ENCODE measurements around the gene USP16.

Gene USP16

DNA sequence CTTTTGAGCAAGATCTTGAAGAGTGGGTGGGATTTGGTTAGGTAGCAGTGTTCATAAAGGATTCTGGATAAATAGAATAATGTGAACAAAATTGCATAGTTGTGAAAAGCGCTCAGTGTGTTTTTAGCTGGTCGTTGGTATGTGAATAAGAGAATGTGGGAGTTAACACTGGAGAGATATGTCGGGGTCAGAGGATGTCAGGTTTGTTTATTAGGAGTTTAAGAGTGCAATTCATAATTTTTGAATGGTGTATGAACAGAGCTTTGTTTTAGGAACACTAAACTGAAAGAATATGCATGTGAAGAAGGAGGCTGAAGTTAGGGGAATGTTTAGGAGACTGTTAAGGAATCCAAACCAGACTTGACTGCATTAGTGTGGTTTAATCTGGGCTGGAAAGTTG is 9.4 kb downstream of the USP16 start:
- no peak for DNase-seq

DNA sequence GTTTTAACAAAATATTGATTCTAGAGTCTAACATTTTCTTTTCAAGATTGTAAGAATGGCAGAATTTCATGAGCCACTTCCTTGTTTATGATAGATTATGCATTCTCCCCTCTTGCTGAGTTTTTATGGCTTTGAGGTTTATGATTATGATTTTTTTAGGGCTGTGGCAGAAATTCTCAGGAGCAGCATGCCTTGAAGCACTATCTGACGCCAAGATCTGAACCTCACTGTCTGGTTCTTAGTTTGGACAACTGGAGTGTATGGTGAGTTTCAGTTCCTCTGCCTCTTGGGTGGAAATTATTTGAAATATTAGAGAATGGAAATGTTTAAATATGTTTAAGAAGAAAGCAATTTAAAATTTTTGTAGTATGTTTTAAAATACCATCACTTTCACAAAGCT is 10.2 kb downstream of the USP16 start:
- no peak for DNase-seq

DNA sequence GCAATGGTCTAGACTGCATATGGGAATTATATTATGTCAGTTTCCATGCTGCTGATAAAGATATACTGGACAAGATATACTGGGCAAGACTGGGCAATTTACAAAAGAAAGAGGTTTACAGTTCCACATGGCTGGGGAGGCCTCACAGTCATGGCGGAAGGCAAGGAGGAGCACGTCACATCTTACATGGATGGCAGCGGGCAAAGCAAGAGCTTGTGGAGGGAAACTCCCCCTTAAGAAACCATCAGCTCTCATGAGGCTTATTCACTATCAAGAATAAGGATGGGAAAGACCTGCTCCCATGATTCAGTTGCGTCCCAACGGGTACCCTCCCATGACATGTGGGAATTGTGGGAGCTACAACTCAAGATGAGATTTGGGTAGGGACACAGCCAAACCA is 27.8 kb downstream of the USP16 start:
- no peak for DNase-seq

DNA sequence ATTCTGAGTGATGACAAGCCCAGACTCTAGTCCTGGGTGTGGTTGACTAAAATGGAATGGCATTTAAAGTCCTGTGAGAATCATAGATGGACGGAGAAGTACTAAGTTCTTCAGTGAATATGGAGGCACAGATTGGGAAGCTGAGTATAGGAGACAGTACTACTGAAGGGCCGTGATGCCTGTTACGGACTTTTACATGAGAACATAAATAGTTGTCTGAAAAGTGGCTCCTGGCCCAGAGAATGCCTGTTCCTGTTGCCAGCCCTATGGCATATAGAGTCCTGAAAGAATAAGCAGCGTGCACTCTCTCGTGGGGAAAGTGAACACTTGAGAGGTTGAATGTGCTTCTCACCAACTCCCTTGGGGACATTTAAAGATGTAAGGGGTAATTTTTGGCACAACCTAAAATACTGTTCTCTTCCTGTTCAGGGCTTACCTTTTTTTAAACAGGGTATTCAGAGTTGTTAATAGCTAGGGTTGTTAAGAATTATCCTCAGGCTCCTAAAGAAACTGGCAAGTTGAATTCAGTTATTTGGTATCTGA is 28.6 kb downstream of the USP16 start:
- no peak for DNase-seq

DNA sequence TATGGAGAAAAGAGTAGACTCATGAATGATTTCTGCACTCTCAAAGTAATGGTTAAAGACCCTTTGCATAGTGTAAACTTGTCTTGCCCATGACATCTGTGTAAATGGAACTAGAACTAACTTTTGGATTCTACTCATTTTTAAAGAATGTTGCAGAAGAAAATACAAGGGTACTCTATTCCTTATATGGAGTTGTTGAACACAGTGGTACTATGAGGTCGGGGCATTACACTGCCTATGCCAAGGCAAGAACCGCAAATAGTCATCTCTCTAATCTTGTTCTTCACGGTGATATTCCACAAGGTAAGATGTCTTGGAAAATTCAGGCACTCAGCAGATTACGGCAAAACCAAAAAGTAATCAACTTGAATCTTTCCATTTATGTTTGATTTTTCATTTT is 29.2 kb downstream of the USP16 start:
- DNase-seq: no peak

DNA sequence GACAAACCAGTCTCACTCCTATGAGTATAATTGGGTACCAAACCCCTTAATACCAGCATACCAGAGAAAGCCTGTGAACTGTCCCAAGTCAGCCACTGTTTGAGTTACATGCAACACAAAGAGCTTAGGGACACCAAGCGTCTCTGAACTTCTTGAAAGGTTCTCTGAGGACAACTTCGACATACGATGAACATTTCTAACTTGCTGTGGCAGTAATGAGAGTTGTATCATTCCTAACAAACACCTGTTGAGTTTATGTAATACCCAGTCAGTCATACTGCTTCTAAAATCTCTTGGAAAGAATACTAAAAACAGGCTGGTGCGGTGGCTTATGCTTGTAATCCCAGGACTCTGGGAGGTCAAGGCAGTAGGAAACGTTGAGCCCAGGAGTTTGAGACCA is 30.6 kb downstream of the USP16 start:
- no peak for DNase-seq

DNA sequence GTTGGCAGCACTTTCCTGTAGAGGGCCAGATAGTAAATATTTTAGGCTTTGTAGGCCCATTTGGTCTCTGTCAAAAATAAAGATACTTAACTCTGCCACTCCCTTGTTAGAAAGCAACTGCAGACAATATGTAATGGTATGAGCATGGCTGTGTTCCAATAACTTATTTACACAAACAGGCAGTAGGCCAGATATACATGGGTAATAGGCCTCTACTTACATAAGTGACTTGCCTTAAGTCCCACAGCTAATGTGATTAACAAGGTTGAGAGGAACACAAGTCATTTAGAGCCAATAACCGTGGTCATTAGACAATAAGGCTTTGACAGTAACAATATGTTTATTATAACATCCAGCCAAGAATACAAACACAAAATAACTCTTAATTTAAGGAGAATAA is 31.5 kb downstream of the USP16 start:
- DNase-seq: no peak

DNA sequence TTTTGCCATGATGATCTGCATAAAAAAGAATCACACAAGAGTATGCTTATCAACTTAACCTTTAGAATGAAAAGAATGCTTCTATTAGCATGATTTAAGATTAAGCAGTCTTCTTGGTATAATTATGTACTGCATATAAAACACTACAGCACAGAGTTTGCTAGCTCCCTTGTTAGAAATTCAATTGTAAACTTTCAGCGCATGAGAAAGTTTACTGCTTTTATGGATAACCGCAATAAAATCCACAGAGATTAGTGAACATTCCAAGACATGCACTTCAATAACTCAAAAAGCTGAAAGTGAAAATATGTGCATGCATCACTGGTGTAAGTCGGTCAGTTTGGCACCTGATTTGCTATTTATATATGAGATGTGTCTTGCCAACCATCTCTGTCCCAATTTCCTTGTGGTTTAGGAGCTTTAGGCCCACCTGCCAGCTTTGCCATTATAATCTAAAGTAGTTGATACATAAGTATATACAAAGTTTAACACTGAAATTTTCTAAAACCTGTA is 32.1 kb downstream of the USP16 start:
- DNase-seq: no peak

DNA sequence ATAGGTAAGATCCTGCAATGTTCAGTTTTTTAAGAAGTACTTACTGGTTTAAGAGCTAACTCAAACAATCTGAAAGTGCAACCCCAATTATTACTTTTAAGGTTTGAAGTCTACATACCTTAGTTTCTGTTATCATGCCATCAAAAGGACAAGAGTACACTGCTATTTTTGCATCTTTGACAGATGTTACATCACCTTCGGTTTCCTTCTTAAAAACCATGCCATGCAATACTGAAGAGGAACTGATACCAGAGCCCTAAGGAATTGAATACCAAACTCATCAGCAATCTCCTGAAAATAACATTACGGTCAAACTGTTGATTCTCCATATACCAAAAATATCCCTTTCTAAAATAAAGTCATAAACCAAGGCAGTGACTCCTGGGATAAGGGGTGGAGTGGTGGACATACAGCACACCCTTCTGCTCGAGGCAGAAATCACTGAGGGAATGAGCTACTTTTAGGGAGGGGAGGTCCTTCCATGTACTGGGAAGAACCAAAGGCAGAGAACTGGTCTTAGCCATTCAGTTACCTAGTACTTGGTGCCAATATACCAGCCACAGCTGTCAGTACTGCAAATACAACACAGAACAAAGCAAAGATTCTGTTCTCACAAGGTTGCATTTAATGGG is 40.5 kb downstream of the USP16 start:
- DNase-seq: no peak

DNA sequence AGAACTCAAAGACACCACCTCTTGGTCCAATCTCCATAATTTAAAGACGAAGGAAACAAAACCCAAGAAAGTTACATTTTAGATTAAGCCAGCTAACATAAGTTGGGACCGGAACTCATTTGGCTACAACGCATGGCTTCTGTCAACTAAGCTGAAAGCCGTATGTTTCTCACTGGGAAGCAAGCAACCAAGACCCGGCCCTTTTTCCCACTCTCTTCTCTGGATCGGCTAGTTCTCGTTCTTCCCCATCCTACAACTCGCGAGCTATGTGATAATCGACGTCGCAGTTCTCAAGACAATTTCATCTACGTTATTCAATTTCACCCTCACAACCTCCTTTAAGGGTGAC is 48.4 kb downstream of the USP16 start:
- DNase-seq: peak; percentile 64

DNA sequence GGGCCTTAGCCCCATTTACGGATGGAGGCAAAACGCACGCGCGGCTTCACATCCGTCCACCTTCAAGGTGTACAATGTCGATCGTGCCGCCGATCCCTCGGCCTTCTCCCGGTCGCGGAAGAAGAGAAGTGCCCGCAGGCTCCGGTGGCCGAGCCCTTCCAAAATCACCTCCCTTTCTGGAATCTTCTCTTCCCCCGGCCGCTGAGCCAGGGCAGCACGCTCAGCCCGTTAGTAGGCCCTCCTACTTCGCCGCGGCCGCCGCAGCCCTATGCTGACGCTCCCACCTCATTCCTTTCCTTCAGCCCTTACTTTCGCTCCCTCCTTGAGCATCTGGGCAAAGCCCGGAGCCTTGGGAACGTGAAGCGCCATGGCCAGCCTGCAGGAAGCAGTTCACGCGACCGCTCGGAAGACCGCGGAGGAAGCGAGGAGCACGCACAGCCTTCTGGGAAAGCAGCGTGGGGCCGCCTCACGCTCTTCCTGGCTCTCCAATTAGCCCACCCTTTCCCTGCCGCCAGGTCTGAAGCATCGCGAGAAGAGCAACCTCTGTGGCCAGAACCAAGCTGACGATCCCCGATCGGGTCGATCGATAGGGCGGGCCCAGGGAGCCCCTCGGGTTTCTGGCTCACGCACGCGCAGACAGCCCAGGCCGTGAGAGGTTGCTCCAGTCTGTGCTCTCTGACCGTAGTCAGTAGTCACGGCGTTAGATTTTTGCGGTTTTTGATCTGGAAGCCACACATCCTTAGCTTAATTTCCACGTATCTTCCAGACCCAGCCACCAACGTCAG is 48.9 kb downstream of the USP16 start, which contains the start of gene CCT8:
TSS of gene CCT8 (minus strand) at position 427 of the 785 bp plus-strand sequence. CDS start at position 369, 58 bp downstream.
- peak; percentile 100 for DNase-seq

DNA sequence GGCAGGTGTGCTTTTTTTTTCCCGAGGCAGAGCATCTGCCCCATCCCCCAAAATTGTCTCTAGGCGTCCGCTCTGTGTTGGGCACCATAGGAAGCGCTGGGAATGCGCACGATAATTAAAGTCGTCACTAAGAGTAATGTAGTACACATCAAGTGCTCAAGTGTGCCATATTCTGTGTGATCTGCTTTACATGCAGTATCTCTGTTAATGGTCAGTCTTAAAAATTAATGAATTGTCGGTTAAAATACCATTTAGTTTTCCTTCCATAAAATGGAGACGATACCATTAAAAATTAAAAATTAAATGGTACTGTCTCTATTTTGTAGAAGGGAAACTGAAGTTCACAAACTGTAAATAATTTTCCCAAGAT is 49.5 kb downstream of the USP16 start:
- DNase-seq: no peak

DNA sequence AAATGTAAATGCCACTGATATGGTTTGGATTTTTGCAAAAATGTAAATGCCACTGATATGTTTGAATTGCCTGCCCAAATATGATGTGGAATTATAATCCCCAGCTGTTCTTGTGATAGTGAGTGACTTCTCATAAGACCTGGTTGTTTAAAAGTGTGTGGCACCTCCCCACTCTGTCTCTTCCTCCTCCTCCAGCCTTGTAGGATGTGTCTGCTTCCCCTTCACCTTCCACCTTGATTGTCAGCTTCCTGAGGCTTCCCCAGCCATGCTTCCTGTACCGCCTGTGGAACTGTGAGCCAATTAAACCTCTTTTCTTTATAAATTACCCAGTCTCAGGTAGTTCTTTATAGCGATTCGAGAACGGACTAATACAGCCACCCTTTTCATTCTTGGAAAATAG is 50.3 kb downstream of the USP16 start:
- no peak for DNase-seq

DNA sequence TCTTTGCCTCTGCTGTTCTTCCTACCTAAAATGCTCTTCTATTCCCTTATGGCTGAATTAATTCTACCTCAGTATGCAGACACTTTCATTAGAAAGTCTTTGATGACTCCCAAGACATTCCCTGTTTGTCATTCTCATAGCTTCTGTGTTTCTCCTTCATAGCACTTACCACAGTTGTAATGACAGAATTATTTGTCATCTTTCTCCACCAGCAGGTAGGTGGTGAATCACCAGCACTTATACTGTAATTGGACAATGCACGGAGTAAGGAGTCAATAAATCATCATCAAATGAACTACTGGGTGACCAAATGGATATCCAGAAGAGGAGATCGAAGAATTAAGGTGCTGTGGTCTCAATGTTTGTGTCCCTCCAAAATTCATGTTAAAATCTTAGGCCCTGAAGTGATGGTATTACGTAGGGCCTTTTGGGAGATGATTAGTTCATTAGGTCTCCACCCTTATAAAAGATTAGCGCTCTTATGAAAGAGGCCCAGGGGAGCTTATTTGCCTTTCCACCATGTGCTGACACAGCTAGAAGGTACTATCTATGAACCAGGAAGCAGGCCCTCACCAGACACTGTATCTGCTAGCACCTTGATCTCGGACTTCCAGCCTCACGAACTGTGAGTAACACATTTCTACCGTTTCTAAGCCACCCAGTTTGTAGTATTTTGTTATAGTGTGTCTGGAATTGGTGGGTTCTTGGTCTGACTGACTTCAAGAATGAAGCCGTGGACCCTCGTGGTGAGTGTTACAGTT is 51.4 kb downstream of the USP16 start:
- peak; percentile 43 for DNase-seq

DNA sequence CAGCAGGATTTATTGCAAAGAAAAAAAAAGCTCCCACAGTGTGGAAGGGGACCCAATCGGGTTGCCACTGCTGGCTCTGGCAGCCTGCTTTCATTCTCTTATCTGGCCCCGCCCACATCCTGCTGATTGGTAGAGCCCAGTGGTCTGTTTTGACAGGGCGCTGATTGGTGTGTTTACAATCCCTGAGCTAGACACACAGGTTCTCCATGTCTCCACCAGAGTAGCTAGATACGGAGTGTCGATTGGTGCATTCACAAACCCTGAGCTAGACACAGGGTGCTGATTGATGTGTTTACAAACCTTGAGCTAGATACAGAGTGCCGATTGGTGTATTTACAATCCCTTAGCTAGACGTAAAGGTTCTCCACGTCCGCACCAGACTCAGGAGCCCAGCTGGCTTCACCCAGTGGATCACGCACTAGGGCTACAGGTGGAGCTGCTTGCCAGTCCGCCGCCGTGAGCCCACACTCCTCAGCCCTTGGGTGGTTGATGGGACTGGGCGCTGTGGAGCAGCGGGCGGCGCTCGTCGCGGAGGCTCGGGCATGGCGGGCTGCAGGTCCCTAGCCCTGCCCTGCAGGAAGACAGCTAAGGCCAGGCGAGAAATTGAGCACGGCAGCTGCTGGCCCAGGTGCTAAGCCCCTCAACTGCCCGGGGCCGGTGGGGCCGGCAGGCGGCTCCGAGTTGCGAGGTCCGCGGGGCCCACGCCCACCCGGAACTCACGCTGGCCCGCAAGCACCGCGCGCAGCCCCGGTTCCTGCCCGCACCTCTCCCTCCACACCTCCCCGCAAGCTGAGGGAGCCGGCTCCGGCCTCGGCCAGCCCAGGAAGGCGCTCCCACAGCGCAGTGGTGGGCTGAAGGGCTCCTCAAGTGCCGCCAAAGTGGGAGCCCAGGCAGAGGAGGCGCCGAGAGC is 52.5 kb downstream of the USP16 start:
- DNase-seq: peak; percentile 72

DNA sequence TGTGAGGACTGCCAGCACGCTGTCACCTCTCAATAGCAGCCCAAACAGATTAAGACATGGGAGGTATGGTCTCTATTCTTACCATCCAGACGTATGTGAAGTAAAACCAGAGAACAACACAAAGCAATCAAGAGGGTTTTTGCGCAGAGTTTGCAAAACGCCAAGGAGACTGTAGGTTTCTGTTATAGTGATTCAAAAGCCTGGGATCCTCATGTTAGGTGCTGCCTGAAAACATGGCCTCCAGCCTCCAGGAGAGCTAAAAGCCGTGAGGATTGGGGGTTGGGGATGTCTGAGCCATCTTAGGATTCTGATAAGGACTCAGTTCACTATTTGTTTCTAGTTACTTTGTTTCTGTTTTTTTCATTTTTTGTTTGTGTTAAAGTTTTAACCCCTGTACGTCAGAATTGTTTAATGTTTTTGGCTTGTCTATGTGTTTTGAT is 53.2 kb downstream of the USP16 start:
- peak; percentile 78 for DNase-seq

DNA sequence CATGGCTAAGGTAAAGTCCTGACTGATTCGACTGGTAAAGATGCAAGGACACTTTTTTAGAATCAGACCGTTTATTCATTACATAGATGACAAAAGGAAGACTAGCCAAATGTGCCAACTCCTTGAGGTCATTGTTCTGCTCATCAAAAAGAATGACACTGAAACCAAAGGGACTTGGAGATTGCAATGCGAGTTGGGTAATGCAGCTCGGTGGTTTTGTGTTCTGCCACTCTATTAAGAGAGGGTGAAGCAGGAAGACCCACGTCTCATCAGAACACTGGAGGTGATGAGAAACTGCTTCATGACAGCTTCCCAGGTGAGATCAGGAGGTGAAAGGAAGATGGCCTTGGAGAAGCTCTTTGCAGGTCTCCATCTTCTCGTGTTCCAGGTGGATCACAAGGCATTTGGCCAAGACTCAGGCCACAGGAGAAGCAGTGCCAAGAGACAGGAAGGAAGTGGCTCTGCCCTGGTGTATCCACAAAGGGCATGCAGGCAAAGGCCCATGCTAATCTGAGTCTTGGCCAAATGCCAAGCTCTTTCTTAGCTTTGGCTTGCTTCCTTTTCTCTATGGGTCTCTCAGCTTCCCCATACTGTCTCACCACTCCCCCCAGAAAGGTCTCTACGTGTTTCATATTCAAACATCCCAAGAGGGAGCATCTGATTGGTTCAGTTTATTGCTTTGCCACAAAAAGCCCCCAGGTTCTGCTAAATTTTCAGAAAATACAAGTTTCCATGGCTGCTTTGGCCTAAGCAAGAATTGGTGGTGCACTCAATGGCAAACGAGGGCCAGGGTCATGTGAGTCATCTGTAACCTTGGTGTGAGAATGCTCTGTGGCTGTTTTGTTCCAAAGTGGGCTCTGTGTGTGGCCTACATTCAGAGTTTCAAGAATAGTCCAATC is 54.6 kb downstream of the USP16 start:
- DNase-seq: peak; percentile 89

DNA sequence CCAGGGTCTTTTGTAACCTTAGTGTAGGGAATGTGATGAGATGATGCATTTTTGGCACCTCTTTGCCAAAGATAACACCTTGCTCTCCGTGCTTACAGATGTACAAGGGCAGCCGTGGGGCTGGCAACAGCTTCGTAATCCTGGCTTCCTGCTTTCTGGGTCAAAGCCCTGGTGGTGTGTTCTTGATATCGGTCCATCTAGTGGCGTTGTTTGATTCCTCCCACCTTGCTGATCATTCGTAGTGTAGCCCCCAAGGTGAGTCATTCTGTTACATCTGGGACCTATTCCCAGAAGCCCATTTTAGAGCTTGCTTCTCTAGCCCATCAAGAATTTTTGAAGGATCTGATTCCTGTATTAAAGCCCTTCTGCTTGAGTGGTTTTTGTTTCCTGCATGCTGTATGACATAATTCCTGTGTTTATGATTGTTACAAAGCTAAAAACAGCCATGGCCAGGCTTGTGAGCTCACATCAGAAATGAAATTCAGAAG is 56.0 kb downstream of the USP16 start:
- no peak for DNase-seq

DNA sequence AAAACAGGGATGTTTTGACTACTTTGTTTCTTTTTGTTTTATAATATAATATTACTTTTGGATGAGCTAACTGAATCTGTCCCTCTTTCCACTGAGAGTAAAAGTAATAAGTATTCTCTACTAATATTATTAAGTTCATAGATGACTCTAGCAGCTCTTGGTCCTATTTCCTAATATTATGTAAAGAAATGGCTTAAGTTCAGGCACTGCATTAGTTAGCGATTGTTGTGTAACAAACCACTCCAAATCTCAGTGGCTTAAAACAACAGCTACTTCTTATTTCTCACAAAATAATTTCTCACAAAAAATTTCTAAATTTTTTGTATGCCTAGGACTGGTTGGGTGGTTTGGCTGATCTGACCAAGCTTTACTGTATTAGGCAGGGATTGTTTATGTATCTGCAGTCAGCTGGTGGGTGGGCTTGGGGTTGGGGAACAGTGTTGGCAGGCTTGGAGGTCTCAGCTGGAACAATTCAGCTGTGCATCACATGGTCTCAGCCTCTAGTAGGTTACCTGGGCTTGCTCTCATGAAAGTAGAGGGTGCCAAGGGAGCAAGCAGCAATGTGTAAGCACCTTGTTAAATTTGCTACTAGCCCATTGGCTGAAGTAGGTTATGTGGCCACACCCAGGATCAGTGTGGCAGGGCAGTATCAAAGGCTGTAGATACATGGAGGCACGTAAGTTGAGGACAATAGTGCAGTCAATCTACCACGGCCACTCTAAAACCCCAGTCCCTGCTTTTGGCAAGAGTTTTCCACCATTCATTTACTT is 57.8 kb downstream of the USP16 start:
- DNase-seq: no peak

DNA sequence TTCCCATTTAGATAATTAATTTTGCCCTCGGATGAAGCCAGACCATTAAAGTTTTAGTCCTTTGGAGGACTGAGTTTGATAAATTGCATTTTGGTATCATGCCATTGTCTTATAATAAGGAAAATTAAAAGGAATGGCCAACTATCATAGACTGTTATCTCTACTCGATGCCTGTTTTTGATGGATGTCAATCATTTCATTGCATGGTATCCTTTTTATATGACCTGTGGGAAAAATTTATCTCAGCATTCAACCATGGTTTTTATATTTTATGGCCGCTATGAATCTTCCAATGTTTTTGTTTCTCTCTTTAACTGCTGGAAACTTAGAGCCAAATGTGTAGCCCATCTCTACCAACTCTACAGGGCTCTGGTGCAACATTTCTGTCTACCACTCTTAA is 58.8 kb downstream of the USP16 start:
- no peak for DNase-seq
